HFF-Myc (cell line): ENCODE results near the gene SAA2.

ENCODE experiments used
- DNase-seq: peaks from one replicate; pipeline ENCODE4 v3.0.0-alpha.2; 2011; ENCODE audit warnings: low read depth; ENCODE audit errors: extremely low read depth
- H3K4me3 ChIP-seq: replicated peaks from 2 replicates; pipeline ENCODE4 v1.5.1; 2011; ENCODE audit warnings: low read depth, mild to moderate bottlenecking, control low read depth, low read length
- CTCF ChIP-seq: IDR thresholded peaks from 2 replicates; pipeline ENCODE4 v1.5.1; 2012; ENCODE audit warnings: mild to moderate bottlenecking, low read depth, low read length, control low read depth; ENCODE audit errors: missing control alignments

Gene SAA2

GRCh38 chr11:18245396-18245795, 3.1 kb downstream of the SAA2 start:
- H3K4me3 ChIP-seq, result no peak overlapping the region
- TF ChIP-seq CTCF, result no peak
- no peak for DNase-seq

- peak; percentile 58 for DNase-seq
- H3K4me3 ChIP-seq, result no peak overlapping the region
- TF ChIP-seq CTCF, result peak; percentile 81
These were observed 4.6 kb downstream of the SAA2 start for GRCh38 chr11:18243783-18244362.

- no peak overlapping the region for H3K4me3 ChIP-seq
- no peak for TF ChIP-seq CTCF
- DNase-seq, result no peak
These were observed 8.8 kb downstream of the SAA2 start for GRCh38 chr11:18239655-18240054.

GRCh38 chr11:18236664-18237356, 11.7 kb downstream of the SAA2 start, which contains the start of gene SAA4:
SAA4 (minus strand) TSS chr11:18236802; CDS start chr11:18235926, 876 bp downstream.
- no peak for TF ChIP-seq CTCF
- DNase-seq, result no peak
- no peak within 1 kb of the TSS for H3K4me3 ChIP-seq

- DNase-seq, result no peak
- TF ChIP-seq CTCF, result no peak
- H3K4me3 ChIP-seq, result no peak overlapping the region
These were observed 12.8 kb downstream of the SAA2 start for GRCh38 chr11:18235394-18236334.

- no peak for TF ChIP-seq CTCF
- no peak overlapping the region for H3K4me3 ChIP-seq
- no peak for DNase-seq
These were observed 14.6 kb downstream of the SAA2 start for GRCh38 chr11:18233912-18234311.
